ENCODE results near the gene LMF1.
A peak's percentile ranks its signal among the peaks of the same experiment; 100 is the strongest.
"Not testable (repeated sequence)": the region's sequence is repeated elsewhere in the genome, so short reads cannot be mapped to it uniquely, and the experiment has no call there.

LMF1 gene

DNA sequence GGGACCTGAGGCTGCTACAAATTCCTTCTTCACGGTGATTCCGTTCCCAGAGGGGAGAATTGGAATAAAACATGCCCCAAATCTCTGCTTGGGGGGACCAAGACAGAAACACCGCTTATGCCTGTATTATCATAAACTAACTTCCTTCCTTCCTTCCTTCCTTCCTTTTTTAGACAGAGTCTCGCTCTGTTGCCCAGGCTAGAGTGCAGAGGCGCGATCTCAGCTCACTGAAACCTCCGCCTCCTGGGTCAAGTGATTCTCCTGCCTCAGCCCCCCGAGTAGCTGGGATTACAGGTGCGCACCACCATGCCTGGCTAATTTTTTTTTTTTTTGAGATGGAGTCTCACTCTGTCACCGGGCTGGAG is 150.8 kb downstream of the LMF1 start:
- not testable (repeated sequence) for H3K9ac ChIP-seq (ENCODE audit: low read depth in 1 of 2, low read length in 2 of 2); H3K36me3 ChIP-seq (ENCODE audit: control insufficient read depth in 2 of 2, insufficient read depth in 2 of 2, low read length in 2 of 2); H3K4me1 ChIP-seq (ENCODE audit: control insufficient read depth in 2 of 2, insufficient read depth in 2 of 2, low read length in 2 of 2); H3K27me3 ChIP-seq (ENCODE audit: control insufficient read depth in 2 of 2, insufficient read depth in 2 of 2, low read length in 2 of 2); H3K27ac ChIP-seq (ENCODE audit: low read depth in 2 of 2, low read length in 2 of 2); H3K4me3 ChIP-seq (ENCODE audit: low read length in 2 of 2); H3K9me3 ChIP-seq (ENCODE audit: control insufficient read depth in 2 of 2, low read length in 2 of 2)

DNA sequence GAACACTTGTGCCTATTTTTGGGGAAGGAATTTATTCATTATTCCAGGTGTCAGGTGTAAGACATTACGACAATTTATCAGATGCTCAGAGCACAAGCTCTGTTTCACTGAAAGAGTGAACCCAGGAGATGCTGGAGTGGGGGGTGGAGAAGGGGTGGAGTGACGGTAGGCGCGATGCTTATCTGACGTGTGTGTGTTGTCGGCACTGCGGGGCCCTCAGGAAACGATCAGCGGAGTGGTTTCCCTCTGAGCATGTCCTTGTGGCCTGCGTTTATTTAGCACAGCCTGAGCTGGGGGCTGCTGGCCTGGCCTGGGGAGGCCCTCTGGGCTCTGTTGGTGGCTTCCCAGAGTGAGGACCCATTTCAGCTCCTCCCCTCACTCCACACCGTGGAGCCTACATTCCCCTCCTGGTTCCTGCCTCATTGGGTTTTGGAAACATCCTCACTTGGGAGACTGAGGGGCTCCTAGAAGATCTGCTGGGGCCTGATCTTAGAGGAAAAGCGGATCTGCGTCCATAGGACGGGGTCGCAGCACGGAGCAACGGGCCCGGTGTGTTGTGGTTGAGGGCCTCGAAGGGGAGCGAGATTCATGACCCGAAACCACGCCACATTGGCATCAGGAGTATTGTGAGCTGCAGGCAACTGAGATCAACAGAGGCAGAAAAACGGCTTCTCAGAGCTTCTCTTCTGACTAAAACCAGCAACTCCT is 151.3 kb downstream of the LMF1 start:
- Histone ChIP-seq H3K4me1 (ENCODE audit: control insufficient read depth in 2 of 2, insufficient read depth in 2 of 2, low read length in 2 of 2) (no peaks in the 10 kb centered on the region), H3K9me3 (ENCODE audit: control insufficient read depth in 2 of 2, low read length in 2 of 2) (peaks cover 0 to 3% of the 10 kb centered on the region in 2 donors), H3K36me3 (ENCODE audit: control insufficient read depth in 2 of 2, insufficient read depth in 2 of 2, low read length in 2 of 2) (no peaks in the 10 kb centered on the region), H3K27ac (ENCODE audit: low read depth in 2 of 2, low read length in 2 of 2) (no peak overlapping the region), H3K27me3 (ENCODE audit: control insufficient read depth in 2 of 2, insufficient read depth in 2 of 2, low read length in 2 of 2) (peaks cover 0 to 3% of the 10 kb centered on the region in 2 donors), H3K4me3 (ENCODE audit: low read length in 2 of 2) (no peak overlapping the region), H3K9ac (ENCODE audit: low read depth in 1 of 2, low read length in 2 of 2) (no peak overlapping the region)

DNA sequence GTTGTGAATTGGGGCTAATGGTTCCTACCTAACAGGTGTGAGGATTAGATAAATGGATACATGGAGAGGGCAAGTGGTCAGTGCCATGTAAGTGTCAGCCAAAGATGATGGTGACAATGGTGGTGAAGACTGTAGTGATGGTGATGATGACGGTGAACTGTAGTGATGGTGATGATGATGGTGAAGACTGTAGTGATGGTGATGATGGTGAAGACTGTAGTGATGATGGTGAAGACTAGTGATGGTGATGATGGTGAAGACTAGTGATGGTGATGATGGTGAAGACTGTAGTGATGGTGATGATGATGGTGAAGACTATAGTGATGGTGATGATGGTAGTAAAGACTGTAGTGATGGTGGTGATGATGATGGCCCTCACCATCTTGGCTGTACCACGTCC is 152.2 kb downstream of the LMF1 start:
- Histone ChIP-seq H3K4me3 (ENCODE audit: low read length in 2 of 2) (no peak overlapping the region), H3K9me3 (ENCODE audit: control insufficient read depth in 2 of 2, low read length in 2 of 2) (peaks cover 0 to 3% of the 10 kb centered on the region in 2 donors), H3K4me1 (ENCODE audit: control insufficient read depth in 2 of 2, insufficient read depth in 2 of 2, low read length in 2 of 2) (no peaks in the 10 kb centered on the region), H3K9ac (ENCODE audit: low read depth in 1 of 2, low read length in 2 of 2) (no peak overlapping the region), H3K27me3 (ENCODE audit: control insufficient read depth in 2 of 2, insufficient read depth in 2 of 2, low read length in 2 of 2) (peaks cover 4 to 5% of the 10 kb centered on the region in 2 donors), H3K27ac (ENCODE audit: low read depth in 2 of 2, low read length in 2 of 2) (no peak overlapping the region), H3K36me3 (ENCODE audit: control insufficient read depth in 2 of 2, insufficient read depth in 2 of 2, low read length in 2 of 2) (no peaks in the 10 kb centered on the region)

DNA sequence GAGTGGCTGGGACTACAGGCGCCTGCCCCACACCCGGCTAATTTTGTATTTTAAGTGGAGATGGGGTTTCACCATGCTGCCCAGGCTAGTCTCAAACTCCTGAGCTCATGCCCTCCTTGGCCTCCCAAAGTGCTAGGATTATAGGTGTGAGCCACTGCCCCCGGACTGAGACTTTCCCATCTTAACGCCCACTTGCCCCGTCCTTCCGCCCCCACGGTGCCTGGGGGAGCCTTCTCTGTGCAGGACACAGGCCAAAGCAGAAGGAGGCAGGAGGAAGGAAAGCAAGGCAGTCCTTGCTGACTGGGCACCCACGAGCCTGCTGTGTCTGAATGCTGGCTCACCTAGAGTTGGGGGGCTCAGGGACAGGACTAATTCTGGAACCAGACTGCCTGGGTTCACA is 152.7 kb downstream of the LMF1 start:
- H3K4me1 ChIP-seq (ENCODE audit: control insufficient read depth in 2 of 2, insufficient read depth in 2 of 2, low read length in 2 of 2), result peaks cover 0 to 2% of the 10 kb centered on the region in 2 donors
- H3K36me3 ChIP-seq (ENCODE audit: control insufficient read depth in 2 of 2, insufficient read depth in 2 of 2, low read length in 2 of 2), result no peaks in the 10 kb centered on the region
- H3K4me3 ChIP-seq (ENCODE audit: low read length in 2 of 2), result no peak overlapping the region
- H3K27ac ChIP-seq (ENCODE audit: low read depth in 2 of 2, low read length in 2 of 2), result no peak overlapping the region
- H3K27me3 ChIP-seq (ENCODE audit: control insufficient read depth in 2 of 2, insufficient read depth in 2 of 2, low read length in 2 of 2), result peaks cover 4 to 7% of the 10 kb centered on the region in 2 donors
- H3K9me3 ChIP-seq (ENCODE audit: control insufficient read depth in 2 of 2, low read length in 2 of 2), result peaks cover 0 to 3% of the 10 kb centered on the region in 2 donors
- H3K9ac ChIP-seq (ENCODE audit: low read depth in 1 of 2, low read length in 2 of 2), result no peak overlapping the region

DNA sequence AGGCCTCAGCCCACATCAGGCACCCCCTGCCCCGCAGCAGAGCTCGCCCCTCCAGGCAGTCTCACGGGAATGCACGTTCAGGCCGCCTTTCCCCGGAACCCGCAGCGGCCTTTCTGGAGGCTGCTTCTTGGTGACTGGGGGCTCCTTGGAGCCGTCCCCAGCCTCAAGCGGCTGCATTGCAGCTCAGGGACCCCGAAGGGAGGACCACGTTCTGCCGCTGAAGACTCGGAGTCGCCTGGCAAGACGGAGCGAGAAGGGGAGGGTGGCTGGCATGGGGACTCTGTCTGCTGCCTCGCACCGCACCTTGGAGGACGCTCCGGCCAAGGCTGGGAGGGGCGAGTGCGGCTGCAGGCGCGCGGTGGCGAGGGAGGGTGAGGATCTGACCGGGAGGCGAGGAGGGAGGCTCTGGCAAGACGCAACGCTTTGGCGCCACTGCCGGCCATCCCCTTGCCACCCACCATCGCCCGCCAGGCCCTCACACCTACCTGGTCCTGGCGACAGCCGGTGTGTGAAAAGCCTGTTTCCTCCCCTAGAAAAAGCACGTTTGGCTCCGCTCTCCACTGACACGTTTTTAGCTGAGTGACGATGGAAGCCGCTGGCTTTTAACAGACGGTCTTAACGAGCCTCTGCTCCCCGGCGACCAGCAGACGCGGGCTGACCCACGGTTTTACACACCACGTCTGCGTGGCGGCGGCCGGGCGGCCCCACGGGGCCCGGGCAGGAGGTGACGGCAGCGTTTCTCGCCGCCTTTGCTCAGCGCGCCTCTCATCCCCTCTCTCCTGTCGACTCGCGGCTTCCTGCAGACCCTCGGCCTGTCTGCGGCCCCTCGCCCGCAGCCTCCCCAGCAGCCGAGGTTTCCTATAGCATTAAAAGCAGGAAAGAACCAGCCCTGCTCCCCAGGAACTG is 153.5 kb downstream of the LMF1 start:
- Histone ChIP-seq H3K27me3 (ENCODE audit: control insufficient read depth in 2 of 2, insufficient read depth in 2 of 2, low read length in 2 of 2) (peaks cover 4 to 8% of the 10 kb centered on the region in 2 donors), H3K36me3 (ENCODE audit: control insufficient read depth in 2 of 2, insufficient read depth in 2 of 2, low read length in 2 of 2) (no peaks in the 10 kb centered on the region), H3K4me1 (ENCODE audit: control insufficient read depth in 2 of 2, insufficient read depth in 2 of 2, low read length in 2 of 2) (peaks cover 0 to 2% of the 10 kb centered on the region in 2 donors), H3K4me3 (ENCODE audit: low read length in 2 of 2) (no peak overlapping the region), H3K27ac (ENCODE audit: low read depth in 2 of 2, low read length in 2 of 2) (no peak overlapping the region), H3K9ac (ENCODE audit: low read depth in 1 of 2, low read length in 2 of 2) (no peak overlapping the region), H3K9me3 (ENCODE audit: control insufficient read depth in 2 of 2, low read length in 2 of 2) (peaks cover 0 to 3% of the 10 kb centered on the region in 2 donors)

DNA sequence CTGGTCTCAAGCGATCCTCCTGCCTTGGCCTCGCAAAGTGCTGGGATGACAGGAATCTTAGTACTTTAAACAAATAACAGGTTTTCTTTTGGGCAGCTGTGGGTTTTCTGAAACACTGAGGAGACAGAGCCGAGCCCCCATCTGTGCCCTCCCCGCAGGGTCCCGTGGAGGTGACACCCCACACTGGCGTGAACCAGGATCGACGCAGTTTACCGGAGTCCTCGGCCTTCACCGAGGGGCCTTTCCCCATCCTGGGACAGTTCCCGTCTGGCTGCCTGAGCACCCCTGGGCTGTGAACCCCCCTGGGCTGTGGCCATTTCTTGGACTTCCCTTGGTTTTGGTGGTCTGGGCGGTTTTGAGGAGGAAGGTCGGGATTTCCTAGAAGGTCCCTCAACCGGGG is 154.9 kb downstream of the LMF1 start:
- peaks cover 4 to 8% of the 10 kb centered on the region in 2 donors for H3K27me3 ChIP-seq (ENCODE audit: control insufficient read depth in 2 of 2, insufficient read depth in 2 of 2, low read length in 2 of 2)
- H3K36me3 ChIP-seq (ENCODE audit: control insufficient read depth in 2 of 2, insufficient read depth in 2 of 2, low read length in 2 of 2), result no peaks in the 10 kb centered on the region
- peaks cover 0 to 3% of the 10 kb centered on the region in 2 donors for H3K9me3 ChIP-seq (ENCODE audit: control insufficient read depth in 2 of 2, low read length in 2 of 2)
- H3K4me3 ChIP-seq (ENCODE audit: low read length in 2 of 2), result no peak overlapping the region
- H3K4me1 ChIP-seq (ENCODE audit: control insufficient read depth in 2 of 2, insufficient read depth in 2 of 2, low read length in 2 of 2), result peaks cover 0 to 2% of the 10 kb centered on the region in 2 donors
- no peak overlapping the region for H3K27ac ChIP-seq (ENCODE audit: low read depth in 2 of 2, low read length in 2 of 2)
- no peak overlapping the region for H3K9ac ChIP-seq (ENCODE audit: low read depth in 1 of 2, low read length in 2 of 2)

DNA sequence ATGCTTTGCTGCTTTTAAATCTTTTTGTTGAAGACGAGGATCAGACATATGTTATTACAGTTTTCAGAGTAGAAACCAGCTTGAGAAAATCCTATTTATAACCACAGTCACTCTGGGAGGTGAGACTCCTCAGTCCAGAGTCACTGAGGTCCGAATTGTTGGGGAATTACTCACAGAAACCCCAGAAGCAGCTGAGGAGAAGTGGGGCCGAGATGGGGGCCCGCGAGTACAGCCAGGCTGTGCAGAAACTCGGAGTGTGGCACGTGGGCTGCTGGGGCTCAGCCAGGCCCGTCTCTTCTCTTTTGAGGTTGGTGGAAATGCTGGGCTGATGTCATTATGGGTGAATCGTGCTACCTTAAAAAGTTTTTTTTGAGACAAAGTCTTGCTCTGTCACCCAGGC is 155.8 kb downstream of the LMF1 start:
- H3K36me3 ChIP-seq (ENCODE audit: control insufficient read depth in 2 of 2, insufficient read depth in 2 of 2, low read length in 2 of 2), result no peaks in the 10 kb centered on the region
- no peak overlapping the region for H3K4me3 ChIP-seq (ENCODE audit: low read length in 2 of 2)
- H3K4me1 ChIP-seq (ENCODE audit: control insufficient read depth in 2 of 2, insufficient read depth in 2 of 2, low read length in 2 of 2), result peaks cover 0 to 2% of the 10 kb centered on the region in 2 donors
- H3K27me3 ChIP-seq (ENCODE audit: control insufficient read depth in 2 of 2, insufficient read depth in 2 of 2, low read length in 2 of 2), result peaks cover 4 to 8% of the 10 kb centered on the region in 2 donors
- no peak overlapping the region for H3K9ac ChIP-seq (ENCODE audit: low read depth in 1 of 2, low read length in 2 of 2)
- H3K27ac ChIP-seq (ENCODE audit: low read depth in 2 of 2, low read length in 2 of 2), result no peak overlapping the region
- H3K9me3 ChIP-seq (ENCODE audit: control insufficient read depth in 2 of 2, low read length in 2 of 2), result peaks cover 0 to 3% of the 10 kb centered on the region in 2 donors

DNA sequence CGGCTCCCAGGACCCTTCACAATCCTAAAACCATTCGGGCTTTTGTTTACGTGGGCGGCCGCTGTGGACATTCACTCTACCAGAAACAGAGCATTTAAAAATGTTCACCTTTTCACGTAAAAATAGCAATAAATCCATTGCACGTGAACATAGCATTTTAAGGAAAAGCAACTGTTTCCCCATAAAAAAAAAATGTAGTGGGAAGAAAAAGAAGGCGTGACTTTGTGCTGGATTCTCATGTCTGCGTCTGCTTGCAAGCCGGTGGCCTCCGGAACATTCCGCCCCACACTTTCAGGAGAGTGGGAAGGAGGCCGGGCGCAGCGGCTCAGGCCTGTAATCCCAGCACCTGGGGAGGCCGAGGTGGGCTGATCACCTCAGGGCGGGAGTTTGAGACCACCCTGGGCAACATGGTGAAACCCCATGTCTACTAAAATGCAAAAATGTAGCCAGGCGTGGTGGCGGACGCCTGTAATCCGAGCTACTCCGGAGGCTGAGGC is 156.8 kb downstream of the LMF1 start:
- Histone ChIP-seq H3K4me1 (ENCODE audit: control insufficient read depth in 2 of 2, insufficient read depth in 2 of 2, low read length in 2 of 2) (peaks cover 0 to 2% of the 10 kb centered on the region in 2 donors), H3K9me3 (ENCODE audit: control insufficient read depth in 2 of 2, low read length in 2 of 2) (peaks cover 0 to 3% of the 10 kb centered on the region in 2 donors), H3K9ac (ENCODE audit: low read depth in 1 of 2, low read length in 2 of 2) (no peak overlapping the region), H3K36me3 (ENCODE audit: control insufficient read depth in 2 of 2, insufficient read depth in 2 of 2, low read length in 2 of 2) (no peaks in the 10 kb centered on the region), H3K27me3 (ENCODE audit: control insufficient read depth in 2 of 2, insufficient read depth in 2 of 2, low read length in 2 of 2) (peaks cover 4 to 8% of the 10 kb centered on the region in 2 donors), H3K27ac (ENCODE audit: low read depth in 2 of 2, low read length in 2 of 2) (no peak overlapping the region), H3K4me3 (ENCODE audit: low read length in 2 of 2) (no peak overlapping the region)

DNA sequence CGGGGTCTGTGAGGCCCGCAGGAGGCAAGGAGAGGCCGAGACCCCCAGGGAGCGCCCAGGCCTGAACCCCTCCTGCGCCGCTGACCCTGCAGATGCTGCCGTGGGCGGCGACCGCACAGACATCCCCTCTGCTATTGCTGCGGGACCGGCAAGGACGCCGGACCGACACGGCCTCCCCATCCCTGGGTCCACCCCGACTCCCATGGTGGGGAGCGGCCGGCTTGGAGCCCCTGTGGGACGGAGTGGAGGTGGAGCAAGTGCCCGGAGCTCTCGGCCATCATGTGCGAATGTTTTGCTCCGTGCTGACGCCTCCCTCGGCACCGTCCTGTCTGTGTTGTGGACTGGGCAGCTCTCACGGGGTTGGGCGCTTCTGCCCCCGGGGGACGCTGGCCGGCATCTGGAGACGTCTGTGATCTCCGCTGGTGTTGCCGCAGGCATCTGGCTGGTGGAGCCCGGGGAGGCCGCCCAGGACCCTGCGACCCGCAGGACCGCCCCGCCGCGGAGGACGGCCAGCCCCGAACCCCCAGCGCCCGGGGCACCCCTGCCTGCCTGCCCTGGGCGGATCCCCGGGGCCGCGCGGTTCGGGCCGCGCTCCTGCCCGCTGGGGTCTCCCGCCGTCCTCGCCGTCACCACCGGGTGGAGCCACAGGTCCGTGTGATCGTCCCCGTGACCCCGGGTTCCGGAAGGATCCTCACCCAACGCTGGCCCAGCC is 157.4 kb downstream of the LMF1 start:
- Histone ChIP-seq H3K27ac (ENCODE audit: low read depth in 2 of 2, low read length in 2 of 2) (no peak overlapping the region), H3K9ac (ENCODE audit: low read depth in 1 of 2, low read length in 2 of 2) (no peak overlapping the region), H3K4me1 (ENCODE audit: control insufficient read depth in 2 of 2, insufficient read depth in 2 of 2, low read length in 2 of 2) (peaks cover 2% of the 10 kb centered on the region in 2 donors), H3K27me3 (ENCODE audit: control insufficient read depth in 2 of 2, insufficient read depth in 2 of 2, low read length in 2 of 2) (peaks cover 4 to 7% of the 10 kb centered on the region in 2 donors), H3K36me3 (ENCODE audit: control insufficient read depth in 2 of 2, insufficient read depth in 2 of 2, low read length in 2 of 2) (no peaks in the 10 kb centered on the region), H3K9me3 (ENCODE audit: control insufficient read depth in 2 of 2, low read length in 2 of 2) (no peaks in the 10 kb centered on the region), H3K4me3 (ENCODE audit: low read length in 2 of 2) (no peak overlapping the region)

DNA sequence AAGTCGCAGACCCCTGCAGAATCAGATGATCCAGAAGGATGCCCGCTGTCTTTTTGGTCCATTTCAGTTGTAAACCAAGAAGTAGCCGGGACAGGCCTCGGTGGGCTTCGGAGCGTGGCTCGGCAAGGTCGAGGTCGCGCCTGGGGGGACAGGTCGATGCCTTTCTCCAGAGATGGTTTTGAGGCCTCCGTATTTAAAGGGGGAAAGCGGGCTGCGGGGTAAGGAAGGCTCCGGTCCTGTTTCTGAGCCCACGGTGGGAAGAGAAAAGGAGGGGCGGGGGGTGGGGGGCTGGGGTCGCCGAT is 162.7 kb downstream of the LMF1 start:
- Histone ChIP-seq H3K4me1 (ENCODE audit: control insufficient read depth in 2 of 2, insufficient read depth in 2 of 2, low read length in 2 of 2) (peaks cover 0 to 6% of the 10 kb centered on the region in 2 donors), H3K9me3 (ENCODE audit: control insufficient read depth in 2 of 2, low read length in 2 of 2) (no peaks in the 10 kb centered on the region), H3K27me3 (ENCODE audit: control insufficient read depth in 2 of 2, insufficient read depth in 2 of 2, low read length in 2 of 2) (peaks cover 0 to 6% of the 10 kb centered on the region in 2 donors), H3K9ac (ENCODE audit: low read depth in 1 of 2, low read length in 2 of 2) (peak overlapping the region in 1 of 2 donors; percentile 60), H3K4me3 (ENCODE audit: low read length in 2 of 2) (peak overlapping the region; percentile 86 to 87), H3K36me3 (ENCODE audit: control insufficient read depth in 2 of 2, insufficient read depth in 2 of 2, low read length in 2 of 2) (no peaks in the 10 kb centered on the region), H3K27ac (ENCODE audit: low read depth in 2 of 2, low read length in 2 of 2) (peak overlapping the region in 1 of 2 donors; percentile 88)
